MM.1S (cell line): Measurements from ENCODE around the gene MEAF6.

Experiments
- DNase-seq: peaks from one replicate; pipeline ENCODE4 v3.0.0-alpha.2; 2015
- H2AFZ ChIP-seq: fragments of 300-600 bp; sonication (generic); 2 replicates; pipeline ENCODE4 v1.6.0; 2016; ENCODE audit warnings: antibody characterized with exemption, low read length
- H3F3A ChIP-seq: fragments of 300-600 bp; sonication (generic); 2 replicates; pipeline ENCODE4 v1.6.1; 2016; ENCODE audit warnings: mild to moderate bottlenecking, antibody characterized with exemption, low read length, moderate library complexity, mixed read lengths; ENCODE audit not compliant: insufficient read depth
- H3K27ac ChIP-seq: fragments of 300-600 bp; sonication (generic); 2 replicates; pipeline ENCODE4 v1.5.1; 2016; ENCODE audit warnings: mild to moderate bottlenecking, low read length
- H3K27me3 ChIP-seq: fragments of 300-600 bp; sonication (generic); replicated peaks from 2 replicates; pipeline ENCODE4 v1.6.0; 2016; ENCODE audit warnings: low read length; ENCODE audit not compliant: insufficient read depth
- H3K36me3 ChIP-seq: fragments of 300-600 bp; sonication (generic); replicated peaks from 2 replicates; pipeline ENCODE4 v1.6.1; 2016; ENCODE audit warnings: mild to moderate bottlenecking, low read length, mixed read lengths; ENCODE audit not compliant: insufficient read depth
- H3K4me1 ChIP-seq: fragments of 300-600 bp; sonication (generic); 2 replicates; pipeline ENCODE4 v1.6.1; 2016; ENCODE audit warnings: low read length, mixed read lengths
- H3K4me2 ChIP-seq: fragments of 300-600 bp; sonication (generic); 2 replicates; pipeline ENCODE4 v1.6.0; 2016; ENCODE audit warnings: low read depth, low read length
- H3K4me3 ChIP-seq: fragments of 300-600 bp; sonication (generic); 2 replicates; pipeline ENCODE4 v1.5.1; 2016; ENCODE audit warnings: low read length, mixed read lengths
- H3K79me2 ChIP-seq: fragments of 300-600 bp; sonication (generic); 2 replicates; pipeline ENCODE4 v1.6.1; 2016; ENCODE audit warnings: mixed run types, low read length, mixed read lengths
- H3K9ac ChIP-seq: fragments of 300-600 bp; sonication (generic); 2 replicates; pipeline ENCODE4 v1.6.1; 2016; ENCODE audit warnings: low read length, mixed read lengths
- H3K9me2 ChIP-seq: fragments of 300-600 bp; sonication (generic); replicated peaks from 2 replicates; pipeline ENCODE4 v1.6.1; 2016; ENCODE audit warnings: mild to moderate bottlenecking, low read length, mixed read lengths; ENCODE audit not compliant: insufficient read depth
- H3K9me3 ChIP-seq: fragments of 300-600 bp; sonication (generic); replicated peaks from 2 replicates; pipeline ENCODE4 v1.6.1; 2016; ENCODE audit warnings: mild to moderate bottlenecking, low read length, mixed read lengths; ENCODE audit not compliant: insufficient read depth
- H4K20me1 ChIP-seq: fragments of 300-600 bp; sonication (generic); 2 replicates; pipeline ENCODE4 v1.6.1; 2016; ENCODE audit warnings: mild to moderate bottlenecking, low read length, moderate library complexity, mixed read lengths; ENCODE audit not compliant: insufficient read depth
- CTCF ChIP-seq: fragments of 300-600 bp; sonication (generic); IDR thresholded peaks from 2 replicates; pipeline ENCODE4 v1.5.1; 2016; ENCODE audit warnings: antibody characterized with exemption, low read length, mixed read lengths
- EZH2 ChIP-seq: fragments of 300-600 bp; sonication (generic); optimal IDR thresholded peaks from 2 replicates; pipeline ENCODE3; 2017; ENCODE audit warnings: low read depth, mild to moderate bottlenecking, antibody characterized with exemption, low read length, mixed read lengths
- EZH2phosphoT487 ChIP-seq: fragments of 300-600 bp; sonication (generic); IDR thresholded peaks from 2 replicates; pipeline ENCODE4 v1.6.1; 2018; ENCODE audit warnings: antibody characterized with exemption, low read length

The MEAF6 gene

GRCh38 chr1:37478451-37478881 lies 36.1 kb downstream of the MEAF6 start:
- peaks cover 23% of the 10 kb centered on the region for H3K4me1 ChIP-seq
- H3K27me3 ChIP-seq, result no peaks in the 10 kb centered on the region
- DNase-seq, result no peak
- H3K9ac ChIP-seq, result peak overlapping the region; percentile 93; the same call in 1 of the 2 replicates
- peaks cover 28% of the 10 kb centered on the region; the same call in 1 of the 2 replicates for H4K20me1 ChIP-seq
- TF ChIP-seq EZH2phosphoT487 (no peak), EZH2 (no peak), CTCF (0 out of 2 replicates have a peak, but pooled peaks have one; percentile 14)
- no peaks in the 10 kb centered on the region for H3K9me3 ChIP-seq
- peak overlapping the region; percentile 99 for H3K4me2 ChIP-seq
- no peak overlapping the region for H2AFZ ChIP-seq
- peak overlapping the region; percentile 87; the same call in 1 of the 2 replicates for H3K27ac ChIP-seq
- H3F3A ChIP-seq, result peaks cover 59% of the 10 kb centered on the region
- H3K36me3 ChIP-seq, result peaks cover 21% of the 10 kb centered on the region
- peaks cover 82% of the 10 kb centered on the region for H3K79me2 ChIP-seq
- H3K4me3 ChIP-seq, result peak overlapping the region; percentile 99
- no peaks in the 10 kb centered on the region for H3K9me2 ChIP-seq

- TF ChIP-seq EZH2 (no peak), CTCF (no peak), EZH2phosphoT487 (no peak)
- Histone ChIP-seq H3K36me3 (peaks cover 21% of the 10 kb centered on the region), H3K79me2 (peaks cover 85% of the 10 kb centered on the region), H3K4me3 (peak overlapping the region; percentile 99), H3K27me3 (no peaks in the 10 kb centered on the region), H3K9me3 (no peaks in the 10 kb centered on the region), H3K4me2 (peak overlapping the region; percentile 99), H4K20me1 (peaks cover 28% of the 10 kb centered on the region; the same call in 1 of the 2 replicates), H3K27ac (peak overlapping the region; percentile 87; the same call in 1 of the 2 replicates), H3K9ac (peak overlapping the region; percentile 93), H3F3A (peaks cover 54% of the 10 kb centered on the region), H3K9me2 (no peaks in the 10 kb centered on the region), H2AFZ (no peak overlapping the region), H3K4me1 (peaks cover 27% of the 10 kb centered on the region)
- DNase-seq, result no peak
These were observed 36.6 kb downstream of the MEAF6 start for GRCh38 chr1:37477946-37478345.

GRCh38 chr1:37477198-37477931 lies 37.2 kb downstream of the MEAF6 start:
- Histone ChIP-seq H3K4me1 (peaks cover 29% of the 10 kb centered on the region), H3F3A (peaks cover 48% of the 10 kb centered on the region)

More at GRCh38 chr1:37477198-37477931, 37.2 kb downstream of the MEAF6 start:
- no peak for TF ChIP-seq EZH2
- TF ChIP-seq EZH2phosphoT487, result no peak
- no peak for TF ChIP-seq CTCF
- Histone ChIP-seq H3K79me2 (peaks cover 85% of the 10 kb centered on the region), H4K20me1 (peaks cover 28% of the 10 kb centered on the region; the same call in 1 of the 2 replicates), H3K9ac (peak overlapping the region; percentile 93), H3K4me3 (peak overlapping the region; percentile 99), H3K9me2 (no peaks in the 10 kb centered on the region), H2AFZ (no peak overlapping the region), H3K36me3 (peaks cover 21% of the 10 kb centered on the region), H3K4me2 (peak overlapping the region; percentile 99), H3K27me3 (no peaks in the 10 kb centered on the region), H3K9me3 (no peaks in the 10 kb centered on the region), H3K27ac (peak overlapping the region; percentile 87)
- peak; percentile 88 for DNase-seq
